GM12801 (cell line): ENCODE measurements around the gene ANKRD62.

Source experiments
- TF ChIP-seq, protein P1 (sequence below): IDR thresholded peaks from one replicate; pipeline ENCODE4 v1.5.1; 2011; ENCODE audit warnings: control low read depth; ENCODE audit not compliant: insufficient read length; ENCODE audit errors: extremely low read depth

The ANKRD62 gene

DNA sequence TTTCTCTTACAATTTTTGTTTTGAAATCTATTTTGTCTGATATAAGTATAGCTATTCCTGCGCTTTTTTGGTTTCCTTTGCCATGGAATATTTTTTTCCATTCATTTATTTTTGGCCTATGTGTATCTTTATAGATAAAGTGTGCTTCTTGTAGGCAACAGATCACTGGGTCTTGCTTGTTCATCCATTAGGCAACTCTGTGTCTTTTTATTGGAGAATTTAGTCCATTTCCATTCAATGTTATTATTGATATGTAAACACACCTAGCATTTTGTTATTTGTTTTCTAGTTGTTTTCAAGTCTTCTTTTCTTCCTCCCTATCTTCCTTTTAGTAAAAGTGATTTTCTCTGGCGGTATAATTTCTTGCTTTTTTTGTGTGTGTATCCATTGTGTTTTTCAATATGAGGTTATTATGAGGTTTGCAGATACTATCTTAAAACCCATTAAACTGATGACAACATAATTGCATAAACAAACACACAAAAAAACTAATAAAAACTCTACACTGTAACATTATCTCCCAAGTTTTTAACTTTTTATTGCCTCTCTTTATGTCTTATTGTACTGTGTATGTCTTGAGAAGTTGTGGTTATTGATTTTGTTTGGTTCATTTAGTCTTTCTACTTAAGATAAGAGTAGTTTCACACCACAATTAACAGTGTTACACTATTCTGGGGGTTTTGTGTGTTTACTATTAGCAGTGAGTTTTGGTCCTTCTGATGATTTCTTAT lies 71.6 kb downstream of the ANKRD62 start:
- TF ChIP-seq, protein P1, sequence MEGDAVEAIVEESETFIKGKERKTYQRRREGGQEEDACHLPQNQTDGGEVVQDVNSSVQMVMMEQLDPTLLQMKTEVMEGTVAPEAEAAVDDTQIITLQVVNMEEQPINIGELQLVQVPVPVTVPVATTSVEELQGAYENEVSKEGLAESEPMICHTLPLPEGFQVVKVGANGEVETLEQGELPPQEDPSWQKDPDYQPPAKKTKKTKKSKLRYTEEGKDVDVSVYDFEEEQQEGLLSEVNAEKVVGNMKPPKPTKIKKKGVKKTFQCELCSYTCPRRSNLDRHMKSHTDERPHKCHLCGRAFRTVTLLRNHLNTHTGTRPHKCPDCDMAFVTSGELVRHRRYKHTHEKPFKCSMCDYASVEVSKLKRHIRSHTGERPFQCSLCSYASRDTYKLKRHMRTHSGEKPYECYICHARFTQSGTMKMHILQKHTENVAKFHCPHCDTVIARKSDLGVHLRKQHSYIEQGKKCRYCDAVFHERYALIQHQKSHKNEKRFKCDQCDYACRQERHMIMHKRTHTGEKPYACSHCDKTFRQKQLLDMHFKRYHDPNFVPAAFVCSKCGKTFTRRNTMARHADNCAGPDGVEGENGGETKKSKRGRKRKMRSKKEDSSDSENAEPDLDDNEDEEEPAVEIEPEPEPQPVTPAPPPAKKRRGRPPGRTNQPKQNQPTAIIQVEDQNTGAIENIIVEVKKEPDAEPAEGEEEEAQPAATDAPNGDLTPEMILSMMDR = no peak
